ENCODE data around the gene MCC.

GRCh38 chr5:113271015-113271414, 217.2 kb downstream of the MCC start:
- TF ChIP-seq CTCF (IDR thresholded peaks at IDR 0.05; ENCODE audit: insufficient read depth, low read depth, low read length) (no peak), EZH2 (IDR thresholded peaks at IDR 0.05; ENCODE audit: insufficient read depth, low read length) (no peak)
